ENCODE results near the gene KCTD4. TPM values are rescaled to one million over a fixed set of nuclear protein-coding genes. Genes with fewer than 3 reads are reported as not detected.
"Not testable (repeated sequence)": the region's sequence is repeated elsewhere in the genome, so short reads cannot be mapped to it uniquely, and the experiment has no call there.

Gene KCTD4
- polyA plus RNA-seq = 1.2 and 2.0 TPM in 2 replicates
- 1.5 and 1.6 TPM in 2 replicates for polyA minus RNA-seq

GRCh38 chr13:45200701-45201232 lies at the start of gene KCTD4:
TSS of gene KCTD4 (minus strand) at chr13:45201045. CDS start at chr13:45194567, 6,478 bp downstream.
- Histone ChIP-seq H3K9me3 (ENCODE audit: low read length) (no peaks in the 10 kb centered on the region), H3K27ac (ENCODE audit: low read length) (no peak within 1 kb of the TSS), H3K9me2 (ENCODE audit: insufficient read depth, low read length) (no peaks in the 10 kb centered on the region), H3K36me3 (ENCODE audit: insufficient read depth, low read length) (no peaks in the 10 kb centered on the region), H4K20me1 (ENCODE audit: insufficient read depth) (no peaks in the 10 kb centered on the region), H2AFZ (ENCODE audit: low read depth, low read length) (no peak within 1 kb of the TSS), H3F3A (ENCODE audit: insufficient read depth, low read length, poor library complexity, severe bottlenecking) (no peaks in the 10 kb centered on the region), H3K27me3 (ENCODE audit: insufficient read depth, low read depth, low read length) (no peaks in the 10 kb centered on the region), H3K4me2 (ENCODE audit: low read length) (no peak within 1 kb of the TSS), H3K4me3 (ENCODE audit: low read length) (no peak within 1 kb of the TSS), H3K9ac (ENCODE audit: low read length) (no peak within 1 kb of the TSS), H3K79me2 (replicated peaks; ENCODE audit: insufficient read depth, low read length) (no peaks in the 10 kb centered on the region)
- TF ChIP-seq EP300 (conservative IDR thresholded peaks at IDR 0.05; ENCODE audit: poor library complexity, severe bottlenecking) (no peak), CTCF (IDR thresholded peaks at IDR 0.05; ENCODE audit: poor library complexity, severe bottlenecking) (no peak), MXI1 (conservative IDR thresholded peaks at IDR 0.05; ENCODE audit: poor library complexity, severe bottlenecking) (no peak), RAD21 (conservative IDR thresholded peaks at IDR 0.05) (no peak), TAF1 (IDR thresholded peaks at IDR 0.05; ENCODE audit: low read depth) (no peak), POLR2AphosphoS5 (IDR thresholded peaks at IDR 0.05) (no peak)

- TF ChIP-seq EZH2 (IDR thresholded peaks at IDR 0.05; ENCODE audit: borderline replicate concordance, insufficient read depth, low read length, poor library complexity, severe bottlenecking) = no peak
- TF ChIP-seq MXI1 (conservative IDR thresholded peaks at IDR 0.05; ENCODE audit: poor library complexity, severe bottlenecking) = no peak
- no peak for TF ChIP-seq CTCF (IDR thresholded peaks at IDR 0.05; ENCODE audit: poor library complexity, severe bottlenecking)
- TF ChIP-seq RAD21 (conservative IDR thresholded peaks at IDR 0.05) = no peak
- TF ChIP-seq EP300 (conservative IDR thresholded peaks at IDR 0.05; ENCODE audit: poor library complexity, severe bottlenecking) = no peak
- TF ChIP-seq POLR2AphosphoS5 (IDR thresholded peaks at IDR 0.05) = no peak
- TF ChIP-seq SMC3 (conservative IDR thresholded peaks at IDR 0.05; ENCODE audit: poor library complexity) = no peak
- TF ChIP-seq TAF1 (IDR thresholded peaks at IDR 0.05; ENCODE audit: low read depth) = no peak
- no peak for TF ChIP-seq REST (IDR thresholded peaks at IDR 0.05; ENCODE audit: borderline replicate concordance)
- Histone ChIP-seq H4K20me1 (ENCODE audit: insufficient read depth) (no peaks in the 10 kb centered on the region), H3K36me3 (ENCODE audit: insufficient read depth, low read length) (no peaks in the 10 kb centered on the region), H3K9me3 (ENCODE audit: low read length) (no peaks in the 10 kb centered on the region), H3K4me2 (ENCODE audit: low read length) (no peak overlapping the region), H3K27me3 (ENCODE audit: insufficient read depth, low read depth, low read length) (no peaks in the 10 kb centered on the region), H3K4me3 (ENCODE audit: low read length) (no peak overlapping the region), H3F3A (ENCODE audit: insufficient read depth, low read length, poor library complexity, severe bottlenecking) (no peaks in the 10 kb centered on the region), H2AFZ (ENCODE audit: low read depth, low read length) (no peak overlapping the region), H3K9ac (ENCODE audit: low read length) (no peak overlapping the region), H3K9me2 (ENCODE audit: insufficient read depth, low read length) (no peaks in the 10 kb centered on the region), H3K27ac (ENCODE audit: low read length) (no peak overlapping the region), H3K79me2 (replicated peaks; ENCODE audit: insufficient read depth, low read length) (no peaks in the 10 kb centered on the region)
Observed at GRCh38 chr13:45249662-45250061, 48.8 kb upstream of the KCTD4 start.

- H3K4me2 ChIP-seq (ENCODE audit: low read length); H3K79me2 ChIP-seq (replicated peaks; ENCODE audit: insufficient read depth, low read length); H3K9me2 ChIP-seq (ENCODE audit: insufficient read depth, low read length); H3K36me3 ChIP-seq (ENCODE audit: insufficient read depth, low read length); H3F3A ChIP-seq (ENCODE audit: insufficient read depth, low read length, poor library complexity, severe bottlenecking); H3K27me3 ChIP-seq (ENCODE audit: insufficient read depth, low read depth, low read length); H3K9ac ChIP-seq (ENCODE audit: low read length); H3K27ac ChIP-seq (ENCODE audit: low read length); H3K9me3 ChIP-seq (ENCODE audit: low read length); H3K4me3 ChIP-seq (ENCODE audit: low read length); H4K20me1 ChIP-seq (ENCODE audit: insufficient read depth); H2AFZ ChIP-seq (ENCODE audit: low read depth, low read length): not testable (repeated sequence)
Observed at GRCh38 chr13:45244736-45245135, 43.9 kb upstream of the KCTD4 start.
